Measurements from ENCODE around the gene KIFC3.

DNA sequence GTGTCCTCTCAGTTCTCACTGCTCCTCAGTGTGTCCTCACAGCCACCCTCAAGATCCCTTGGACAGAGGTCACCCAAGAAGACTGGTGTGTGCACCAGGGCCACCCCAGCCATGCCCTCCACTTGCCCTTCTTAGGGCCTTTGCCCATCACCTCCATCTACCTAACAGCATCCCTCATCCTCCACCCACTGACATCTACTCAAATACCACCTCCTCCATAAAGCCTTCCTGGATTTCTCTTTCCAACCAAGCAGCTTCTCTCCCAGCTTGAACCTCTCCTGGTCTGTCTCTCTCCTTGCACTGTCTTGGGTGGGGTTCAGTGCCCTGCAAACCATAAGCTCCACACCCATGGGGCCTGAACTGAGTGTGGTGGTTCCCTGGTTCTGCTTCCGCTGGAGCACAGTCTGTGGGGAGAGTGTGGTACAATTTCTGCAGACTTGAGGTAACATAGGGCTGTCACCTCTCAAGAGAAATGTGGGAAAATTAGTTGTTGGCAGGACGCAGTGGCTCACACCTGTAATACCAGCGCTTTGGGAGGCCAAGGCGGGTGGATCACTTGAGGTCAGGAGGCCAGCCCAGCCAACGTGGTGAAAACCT, 52.3 kb downstream of the KIFC3 start:
- TF ChIP-seq, protein P1, sequence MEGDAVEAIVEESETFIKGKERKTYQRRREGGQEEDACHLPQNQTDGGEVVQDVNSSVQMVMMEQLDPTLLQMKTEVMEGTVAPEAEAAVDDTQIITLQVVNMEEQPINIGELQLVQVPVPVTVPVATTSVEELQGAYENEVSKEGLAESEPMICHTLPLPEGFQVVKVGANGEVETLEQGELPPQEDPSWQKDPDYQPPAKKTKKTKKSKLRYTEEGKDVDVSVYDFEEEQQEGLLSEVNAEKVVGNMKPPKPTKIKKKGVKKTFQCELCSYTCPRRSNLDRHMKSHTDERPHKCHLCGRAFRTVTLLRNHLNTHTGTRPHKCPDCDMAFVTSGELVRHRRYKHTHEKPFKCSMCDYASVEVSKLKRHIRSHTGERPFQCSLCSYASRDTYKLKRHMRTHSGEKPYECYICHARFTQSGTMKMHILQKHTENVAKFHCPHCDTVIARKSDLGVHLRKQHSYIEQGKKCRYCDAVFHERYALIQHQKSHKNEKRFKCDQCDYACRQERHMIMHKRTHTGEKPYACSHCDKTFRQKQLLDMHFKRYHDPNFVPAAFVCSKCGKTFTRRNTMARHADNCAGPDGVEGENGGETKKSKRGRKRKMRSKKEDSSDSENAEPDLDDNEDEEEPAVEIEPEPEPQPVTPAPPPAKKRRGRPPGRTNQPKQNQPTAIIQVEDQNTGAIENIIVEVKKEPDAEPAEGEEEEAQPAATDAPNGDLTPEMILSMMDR (IDR thresholded peaks at IDR 0.05; ENCODE audit: low read length), result no peak
- TF ChIP-seq EZH2phosphoT487 (IDR thresholded peaks at IDR 0.05; ENCODE audit: low read length), result no peak
